SK-N-SH (cell line): ENCODE data around the gene PLCB1. TPM values are rescaled to one million over a fixed set of nuclear protein-coding genes. Genes with fewer than 3 reads are reported as not detected.

Experiments
- CTCF ChIA-PET: fragments of 300-600, 350-600 bp; formaldehyde crosslinking; extraction: SDS; loops from one replicate; lab custom pipeline; 2021; lab: Yijun Ruan, JAX
- POLR2A ChIA-PET: fragments of 350-600 bp; sonication (Branson Sonifier 250); formaldehyde crosslinking; extraction: SDS; loops from one replicate; lab custom pipeline; 2020; ENCODE audit warnings: antibody characterized with exemption, inconsistent platforms; lab: Yijun Ruan, JAX
- DNase-seq: peaks from one replicate; pipeline ENCODE4 v3.0.0; 2012
- H2AFZ ChIP-seq: fragments of 200-600 bp; sonication (generic); 2 replicates; pipeline ENCODE4 v1.8.1; 2016; ENCODE audit warnings: antibody characterized with exemption, mild to moderate bottlenecking, low read depth
- H3F3A ChIP-seq: fragments of 200-600 bp; sonication (generic); replicated peaks from 2 replicates; pipeline ENCODE3; 2016; ENCODE audit warnings: antibody characterized with exemption, mild to moderate bottlenecking; ENCODE audit not compliant: insufficient read depth
- H3K27ac ChIP-seq, 2 experiments: fragments of 200-500 bp in 1 of 2; fragments of 200-600 bp in 1 of 2; sonication (Bioruptor generic) in 1 of 2; sonication (generic), shearing (Covaris generic) in 1 of 2; 2 replicates each; pipeline versions ENCODE4 v1.5.1 to v1.6.1; 2014 to 2016; ENCODE audit warnings: low read depth in 2 of 2, inconsistent platforms in 1 of 2, low read length in 1 of 2, mild to moderate bottlenecking in 1 of 2, mixed read lengths in 1 of 2
- H3K27me3 ChIP-seq: fragments of 200-600 bp; sonication (generic), shearing (Covaris generic); 2 replicates; pipeline ENCODE4 v1.6.1; 2016; ENCODE audit warnings: mixed run types; ENCODE audit not compliant: insufficient read depth
- H3K36me3 ChIP-seq, 2 experiments: fragments of 200-500 bp in 1 of 2; fragments of 200-600 bp in 1 of 2; sonication (Bioruptor generic) in 1 of 2; sonication (generic) in 1 of 2; replicated peaks in 1 of 2; 2 replicates each; pipeline versions ENCODE3 to v1.5.1; 2014 to 2016; ENCODE audit warnings: low read length in 1 of 2, mild to moderate bottlenecking in 1 of 2; ENCODE audit not compliant: insufficient read depth in 2 of 2, control insufficient read depth in 1 of 2
- H3K4me1 ChIP-seq, 2 experiments: fragments of 200-500 bp in 1 of 2; fragments of 200-600 bp in 1 of 2; sonication (Bioruptor generic) in 1 of 2; sonication (generic), shearing (Covaris generic) in 1 of 2; 2 replicates each; pipeline versions ENCODE4 v1.5.1 to v1.6.1; 2014 to 2016; ENCODE audit warnings: low read depth in 1 of 2, low read length in 1 of 2, mixed run types in 1 of 2; ENCODE audit not compliant: insufficient read depth in 2 of 2, control insufficient read depth in 1 of 2
- H3K4me2 ChIP-seq: fragments of 200-600 bp; sonication (generic), shearing (Covaris generic); 2 replicates; pipeline ENCODE4 v1.6.1; 2017; ENCODE audit warnings: mixed run types
- H3K4me3 ChIP-seq, 2 experiments: fragments of 200-500 bp in 1 of 2; fragments of 200-600 bp in 1 of 2; sonication (Bioruptor generic) in 1 of 2; sonication (generic), shearing (Covaris generic) in 1 of 2; 2 replicates each; pipeline versions ENCODE4 v1.5.1 to v1.8.1; 2014 to 2016; ENCODE audit warnings: low read depth in 2 of 2, inconsistent platforms in 1 of 2, low read length in 1 of 2, mild to moderate bottlenecking in 1 of 2, mixed read lengths in 1 of 2, moderate library complexity in 1 of 2
- H3K79me2 ChIP-seq: fragments of 200-600 bp; sonication (generic); 2 replicates; pipeline ENCODE4 v1.8.1; 2017; ENCODE audit warnings: mild to moderate bottlenecking; ENCODE audit not compliant: insufficient read depth
- H3K9ac ChIP-seq: fragments of 200-600 bp; sonication (generic); 2 replicates; pipeline ENCODE4 v1.6.1; 2017; ENCODE audit warnings: mixed run types
- H3K9me2 ChIP-seq: fragments of 200-600 bp; sonication (generic); 2 replicates; pipeline ENCODE4 v1.6.1; 2017; ENCODE audit warnings: mixed run types
- H3K9me3 ChIP-seq: fragments of 200-600 bp; sonication (generic); 2 replicates; pipeline ENCODE4 v1.6.1; 2017; ENCODE audit warnings: mixed run types, mild to moderate bottlenecking, moderate library complexity
- H4K20me1 ChIP-seq: fragments of 200-600 bp; sonication (generic); 2 replicates; pipeline ENCODE4 v1.6.1; 2017; ENCODE audit warnings: mild to moderate bottlenecking, mixed run types; ENCODE audit not compliant: insufficient read depth
- CHD2 ChIP-seq: fragments of 150-350 bp; IDR thresholded peaks from 2 replicates; pipeline ENCODE4 v1.6.1; 2018; ENCODE audit warnings: low read length; ENCODE audit not compliant: partially characterized antibody
- EP300 ChIP-seq, 2 experiments: IDR thresholded peaks; 2 replicates each; pipeline versions ENCODE4 v1.4.0 to v1.6.1; 2012; ENCODE audit warnings: borderline replicate concordance in 1 of 2, low read depth in 1 of 2, low read length in 1 of 2
- EZH2phosphoT487 ChIP-seq: fragments of 200-600 bp; sonication (generic); IDR thresholded peaks from 2 replicates; pipeline ENCODE4 v1.6.1; 2017; ENCODE audit warnings: low read depth, mixed run types, mild to moderate bottlenecking, antibody characterized with exemption, moderate library complexity, borderline replicate concordance
- GATA2 ChIP-seq: sonication (generic); formaldehyde crosslinking; IDR thresholded peaks from 2 replicates; pipeline ENCODE4 v1.5.0; 2020; ENCODE audit warnings: mild to moderate bottlenecking, missing genetic modification reagents
- JUND ChIP-seq: IDR thresholded peaks from 2 replicates; pipeline ENCODE4 v1.4.0; 2012
- MAX ChIP-seq: IDR thresholded peaks from 2 replicates; pipeline ENCODE4 v1.4.0; 2012; ENCODE audit warnings: low read depth
- MEF2A ChIP-seq: IDR thresholded peaks from 2 replicates; pipeline ENCODE4 v1.4.0; 2012; ENCODE audit warnings: low read depth, borderline replicate concordance
- TAF1 ChIP-seq: IDR thresholded peaks from 2 replicates; pipeline ENCODE4 v1.6.1; 2012; ENCODE audit warnings: low read depth, mild to moderate bottlenecking, low read length, moderate library complexity, borderline replicate concordance
- TCF12 ChIP-seq: IDR thresholded peaks from 2 replicates; pipeline ENCODE4 v1.4.0; 2012
- TEAD4 ChIP-seq: IDR thresholded peaks from 2 replicates; pipeline ENCODE4 v1.4.0; 2012; ENCODE audit warnings: mild to moderate bottlenecking, borderline replicate concordance; ENCODE audit not compliant: insufficient read depth
- USF1 ChIP-seq: IDR thresholded peaks from 2 replicates; pipeline ENCODE4 v1.4.0; 2012; ENCODE audit warnings: low read depth, borderline replicate concordance
- WGBS: methylation state at CpG from one replicate; pipeline ENCODE4 v1.1.6; 2017; ENCODE audit warnings: low lambda C conversion rate; 5-methylcytosine and 5-hydroxymethylcytosine counted together
- polyA plus RNA-seq, 3 experiments: library from polyadenylated mRNA; depleted of rRNA; stranded (reverse); fragments of >200 nt; gene quantifications; 2 replicates each; pipeline ENCODE4 v1.2.3, GENCODE V29; 2012

Gene PLCB1
- polyA plus RNA-seq, 1 of the 3 experiments (the other 2 are of a cell fraction), result 10.5 TPM

- ChIA-PET CTCF (interaction anchor here (0.8 kb wide), 1 partner anchor 119 kb away, joined by 3 read pairs; no protein-coding TSS in a partner anchor), POLR2A (no interaction called here)
- H3K9ac ChIP-seq, result peak overlapping the region; percentile 9; the same call in 1 of the 2 replicates
- no peaks in the 10 kb centered on the region for H3K79me2 ChIP-seq
- no peaks in the 10 kb centered on the region for H3K36me3 ChIP-seq
- H3F3A ChIP-seq, result no peaks in the 10 kb centered on the region
- no peak for DNase-seq
- no peak for TF ChIP-seq TEAD4
- no peak for TF ChIP-seq GATA2 (CRISPR knock-in tag)
- 78% methylated on average over 3 of the region's 3 CpGs for WGBS
- peak overlapping the region; percentile 60 for H3K4me2 ChIP-seq
- H3K4me1 ChIP-seq, result peaks cover 0 to 2% of the 10 kb centered on the region in 2 experiments; a peak in 2 of 4 replicates
- no peaks in the 10 kb centered on the region for H3K27me3 ChIP-seq
- peak overlapping the region in 1 of 2 experiments; percentile 18; a peak in 1 of 4 replicates for H3K27ac ChIP-seq
- no peak overlapping the region for H3K4me3 ChIP-seq
- no peaks in the 10 kb centered on the region for H3K9me3 ChIP-seq
- H2AFZ ChIP-seq, result no peak overlapping the region
- H3K9me2 ChIP-seq, result no peaks in the 10 kb centered on the region
- no peaks in the 10 kb centered on the region for H4K20me1 ChIP-seq
These were observed 470.5 kb downstream of the PLCB1 start for GRCh38 chr20:8602389-8603116.

- CTCF ChIA-PET, result interaction anchor here (0.6 to 2.0 kb wide), 2 partner anchors 113 to 519 kb away, joined by 3 to 6 read pairs; no protein-coding TSS in a partner anchor
- H3F3A ChIP-seq, result no peaks in the 10 kb centered on the region
- H3K4me2 ChIP-seq, result no peak overlapping the region
- no peaks in the 10 kb centered on the region for H3K4me1 ChIP-seq
- no peaks in the 10 kb centered on the region for H3K27me3 ChIP-seq
- no peaks in the 10 kb centered on the region for H4K20me1 ChIP-seq
- WGBS, result 75% methylated on average over 1 of the region's 1 CpG
- H3K4me3 ChIP-seq, result no peak overlapping the region
- H3K36me3 ChIP-seq, result no peaks in the 10 kb centered on the region
- H3K9me3 ChIP-seq, result no peaks in the 10 kb centered on the region
- no peak overlapping the region for H3K9ac ChIP-seq
- H3K79me2 ChIP-seq, result no peaks in the 10 kb centered on the region
- TF ChIP-seq JUND, result no peak
- TF ChIP-seq TAF1, result no peak
- no peak for TF ChIP-seq CHD2
- TF ChIP-seq MEF2A, result no peak
- no peak for TF ChIP-seq EZH2phosphoT487
- no peak for DNase-seq
- H3K9me2 ChIP-seq, result no peaks in the 10 kb centered on the region
- POLR2A ChIA-PET, result no interaction called here
- no peak overlapping the region for H2AFZ ChIP-seq
- peak overlapping the region in 1 of 2 experiments; percentile 14; a peak in 1 of 4 replicates for H3K27ac ChIP-seq
These were observed 476.4 kb downstream of the PLCB1 start for GRCh38 chr20:8608470-8608869.

GRCh38 chr20:8616792-8617191, 484.7 kb downstream of the PLCB1 start:
- Histone ChIP-seq H3F3A (no peaks in the 10 kb centered on the region), H2AFZ (no peak overlapping the region), H3K9me3 (no peaks in the 10 kb centered on the region), H3K4me1 (peaks cover 0 to 9% of the 10 kb centered on the region in 2 experiments; a peak in 3 of 4 replicates), H4K20me1 (no peaks in the 10 kb centered on the region), H3K36me3 (no peaks in the 10 kb centered on the region), H3K4me3 (no peak overlapping the region), H3K79me2 (no peaks in the 10 kb centered on the region), H3K9ac (no peak overlapping the region), H3K27ac (peak overlapping the region in 1 of 2 experiments; percentile 47; a peak in 2 of 4 replicates), H3K9me2 (no peaks in the 10 kb centered on the region), H3K4me2 (no peak overlapping the region), H3K27me3 (no peaks in the 10 kb centered on the region)
- no peak for DNase-seq
- POLR2A ChIA-PET, result no interaction called here
- TF ChIP-seq TCF12 (0 out of 2 replicates have a peak, but pooled peaks have one; percentile 17), MAX (no peak), USF1 (no peak), TEAD4 (no peak), EP300 (IDR thresholded peaks at IDR 0.05; ENCODE audit: borderline replicate concordance in 1 of 2, low read depth in 1 of 2, low read length in 1 of 2) (no peak)
- CTCF ChIA-PET, result no interaction called here
